Measurements from ENCODE around the gene TMSB4X. TPM values are rescaled to one million over a fixed set of nuclear protein-coding genes. Genes with fewer than 3 reads are reported as not detected.

The TMSB4X gene
- total RNA-seq, 6 donors from 2014 or later, result 2,646 to 6,090 (median 4,792) TPM

DNA sequence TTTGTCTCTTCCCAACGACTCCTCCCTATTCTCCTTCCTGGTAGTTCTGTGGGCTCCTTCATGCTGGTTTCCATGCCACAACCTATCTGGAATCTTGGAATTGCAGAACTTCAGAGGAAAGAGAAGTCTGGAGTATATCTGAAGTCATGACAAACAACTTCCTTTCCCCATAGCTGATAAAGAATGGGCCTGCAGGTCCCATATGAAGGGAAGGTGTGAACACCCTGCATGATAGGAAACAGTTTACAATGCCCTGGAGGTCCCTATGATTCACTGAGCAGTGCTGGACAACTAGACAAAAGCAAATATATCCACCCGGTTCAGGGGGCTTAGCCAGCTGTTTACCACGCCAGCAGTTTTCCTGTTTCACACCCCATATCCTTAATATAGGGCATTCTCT lies 50.1 kb downstream of the TMSB4X start:
- DNase-seq (no peak), ATAC-seq (ENCODE audit: low FRiP score in 2 of 2) (no peak)
- H3K4me3 ChIP-seq, result no peak overlapping the region
- H3K9me3 ChIP-seq, result no peaks in the 10 kb centered on the region
- 61 to 75% methylated on average over 3 of the region's 3 CpGs for WGBS, 2 donors
- H3K27me3 ChIP-seq, result no peaks in the 10 kb centered on the region
- H3K36me3 ChIP-seq, result no peaks in the 10 kb centered on the region
- TF ChIP-seq POLR2A (IDR thresholded peaks at IDR 0.05) (no peak), POLR2AphosphoS5 (IDR thresholded peaks at IDR 0.05) (no peak), EP300 (IDR thresholded peaks at IDR 0.05) (no peak)
- TF ChIP-seq, protein P1, sequence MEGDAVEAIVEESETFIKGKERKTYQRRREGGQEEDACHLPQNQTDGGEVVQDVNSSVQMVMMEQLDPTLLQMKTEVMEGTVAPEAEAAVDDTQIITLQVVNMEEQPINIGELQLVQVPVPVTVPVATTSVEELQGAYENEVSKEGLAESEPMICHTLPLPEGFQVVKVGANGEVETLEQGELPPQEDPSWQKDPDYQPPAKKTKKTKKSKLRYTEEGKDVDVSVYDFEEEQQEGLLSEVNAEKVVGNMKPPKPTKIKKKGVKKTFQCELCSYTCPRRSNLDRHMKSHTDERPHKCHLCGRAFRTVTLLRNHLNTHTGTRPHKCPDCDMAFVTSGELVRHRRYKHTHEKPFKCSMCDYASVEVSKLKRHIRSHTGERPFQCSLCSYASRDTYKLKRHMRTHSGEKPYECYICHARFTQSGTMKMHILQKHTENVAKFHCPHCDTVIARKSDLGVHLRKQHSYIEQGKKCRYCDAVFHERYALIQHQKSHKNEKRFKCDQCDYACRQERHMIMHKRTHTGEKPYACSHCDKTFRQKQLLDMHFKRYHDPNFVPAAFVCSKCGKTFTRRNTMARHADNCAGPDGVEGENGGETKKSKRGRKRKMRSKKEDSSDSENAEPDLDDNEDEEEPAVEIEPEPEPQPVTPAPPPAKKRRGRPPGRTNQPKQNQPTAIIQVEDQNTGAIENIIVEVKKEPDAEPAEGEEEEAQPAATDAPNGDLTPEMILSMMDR (IDR thresholded peaks at IDR 0.05), result no peak
- no peak overlapping the region for H3K27ac ChIP-seq
- peaks cover 3 to 15% (median 13%) of the 10 kb centered on the region in 4 donors for H3K4me1 ChIP-seq

Other genes starting within 250 kb of the TMSB4X start
- 10 to 100 TPM in 5 of 6 donors, 1 to 10 TPM in 1; 5.2 to 27.4 (median 22.6) TPM for gene PRPS2, start 183.7 kb upstream of the TMSB4X start, total RNA-seq
- 1 to 10 TPM in 5 of 6 donors, under 1 TPM in 1; 0.67 to 5.5 (median 1.6) TPM for gene TLR7, start 108.0 kb upstream of the TMSB4X start, total RNA-seq
- 10 to 100 TPM in 3 of 6 donors, 1 to 10 TPM in 3; 2.3 to 24.5 (median 9.3) TPM for gene TLR8, start 68.5 kb upstream of the TMSB4X start, total RNA-seq
- under 1 TPM in 1 of 6 donors, not detected in 5; 0.20 TPM for gene FAM9C, start 69.5 kb downstream of the TMSB4X start, total RNA-seq